Stimulated activated CD8-positive, alpha-beta memory T cell treated with anti-CD3 and anti-CD28 coated beads, Interleukin-15, amount 100 ng/mL, for 4 hours (primary cell): Measurements from ENCODE around the gene FAM209A.
"Not testable (repeated sequence)": the region's sequence is repeated elsewhere in the genome, so short reads cannot be mapped to it uniquely, and the experiment has no call there.

Source experiments
- DNase-seq, 2 donors: peaks; one replicate each; pipeline ENCODE4 v3.0.0-alpha.2; 2020; ENCODE audit warnings: low read depth in 2 of 2

The FAM209A gene

DNA sequence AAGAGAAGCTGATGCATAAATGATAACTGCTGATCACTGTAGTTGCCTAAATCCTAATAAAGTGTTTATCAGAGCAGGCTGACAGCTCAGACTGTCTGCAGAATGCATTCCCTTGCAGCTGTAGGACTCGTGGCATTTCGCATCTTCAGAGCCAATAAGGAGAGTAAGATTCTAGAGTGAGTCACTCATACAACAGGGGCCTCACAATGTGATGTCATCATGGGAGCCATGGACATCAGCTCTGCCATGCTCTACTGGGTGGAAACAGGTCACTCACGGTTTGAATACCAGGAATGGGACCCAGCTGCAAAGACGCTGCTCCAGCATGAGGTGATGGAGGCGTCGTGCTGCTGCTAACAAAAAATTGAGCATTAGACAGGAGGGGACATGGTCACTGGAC is 15.9 kb downstream of the FAM209A start:
- DNase-seq: no peak

DNA sequence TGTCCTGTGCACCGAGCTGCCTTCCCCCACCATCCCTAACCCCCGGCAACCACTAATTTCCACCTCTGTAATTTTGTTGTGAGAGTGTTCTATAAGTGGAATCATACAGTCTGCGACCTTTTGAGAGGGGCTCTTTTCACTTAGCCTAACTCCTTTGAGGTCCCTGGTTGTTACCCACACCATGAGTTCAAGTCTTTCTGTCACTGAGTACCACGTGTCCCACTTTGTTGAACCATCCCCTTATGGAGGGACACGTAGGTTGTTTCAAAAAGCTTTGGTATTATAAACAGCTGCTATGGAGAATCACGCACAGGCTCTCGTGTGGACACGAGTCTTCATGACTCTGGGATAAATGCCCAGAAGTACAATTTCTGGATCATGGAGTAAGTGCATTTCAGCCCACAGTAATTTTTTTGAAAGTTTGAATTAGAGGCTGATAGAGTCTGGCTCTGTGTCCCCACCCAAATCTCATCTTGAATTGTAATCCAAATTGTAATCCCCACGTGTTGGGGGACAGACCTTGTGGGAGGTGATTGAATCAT is 18.0 kb downstream of the FAM209A start:
- no peak for DNase-seq

DNA sequence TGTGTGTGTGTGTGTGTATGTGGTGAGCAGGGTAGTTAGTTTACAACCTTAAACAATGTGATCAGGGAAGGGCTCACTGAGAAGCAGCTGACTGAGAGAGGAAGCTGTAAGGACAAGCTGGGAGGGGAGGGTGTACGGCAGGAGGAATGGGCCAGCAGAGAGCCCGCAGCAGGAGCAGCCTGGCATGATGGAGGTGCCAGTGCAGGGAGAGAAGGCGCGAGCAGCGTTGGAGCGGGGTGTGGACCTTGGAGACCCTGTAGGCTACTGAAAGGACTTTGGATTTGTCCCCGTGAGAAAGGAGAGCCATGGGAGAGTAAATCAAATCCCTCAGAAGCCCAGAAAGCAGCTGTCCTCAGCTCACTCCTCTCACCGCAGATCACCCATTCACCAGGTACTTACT is 27.0 kb downstream of the FAM209A start:
- DNase-seq: no peak

DNA sequence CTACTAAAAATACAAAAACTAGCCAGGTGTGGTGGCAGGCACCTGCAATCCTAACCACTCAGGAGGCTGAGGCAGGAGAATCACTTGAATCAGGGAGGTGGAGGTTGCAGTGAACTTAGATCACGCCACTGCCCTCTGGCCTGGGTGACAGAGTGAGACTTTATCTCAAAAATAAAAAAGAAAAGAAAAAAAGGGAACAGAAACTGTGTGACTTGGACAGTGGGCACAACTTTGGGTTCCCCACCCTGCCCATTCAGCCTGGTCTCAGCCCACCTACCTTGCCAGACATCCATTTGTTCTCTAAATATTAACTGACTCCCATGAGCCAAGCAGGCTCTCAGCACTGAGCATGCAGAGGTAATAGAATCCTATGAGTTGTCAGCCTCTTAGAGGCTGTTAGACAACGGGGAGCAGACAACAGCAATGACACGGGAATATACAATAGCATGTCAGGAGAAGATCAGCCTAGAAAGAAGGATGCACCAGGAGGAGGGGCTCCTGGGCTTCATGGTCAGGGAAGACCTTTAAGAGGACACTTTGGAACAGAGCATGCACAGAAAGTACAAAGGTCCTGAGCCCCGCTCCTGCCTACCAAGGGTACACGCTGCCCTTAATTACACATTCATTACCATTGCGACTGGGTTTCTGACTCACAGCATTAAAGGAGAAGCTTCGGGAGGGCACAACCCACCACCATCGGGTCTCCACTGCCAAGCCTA is 28.5 kb downstream of the FAM209A start:
- no peak for DNase-seq

DNA sequence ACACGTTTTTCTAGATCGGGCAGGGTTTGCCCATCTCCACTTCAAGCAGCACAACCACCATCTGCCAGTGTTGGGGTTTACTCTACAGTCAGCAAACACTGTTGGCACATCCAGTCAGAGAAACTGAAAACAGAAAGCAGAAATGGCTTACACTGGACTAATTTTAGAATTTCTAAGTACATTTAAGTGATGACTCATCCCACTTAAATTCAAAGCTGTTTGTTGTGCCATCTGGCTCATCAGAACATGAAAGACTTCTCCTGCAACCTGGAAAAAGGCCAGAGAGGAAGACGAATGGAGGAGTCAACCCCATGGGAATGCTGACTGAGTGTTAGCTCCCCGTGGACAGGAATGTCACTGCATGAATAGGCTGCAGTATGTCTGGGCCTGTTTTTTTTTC is 30.3 kb downstream of the FAM209A start:
- no peak for DNase-seq

DNA sequence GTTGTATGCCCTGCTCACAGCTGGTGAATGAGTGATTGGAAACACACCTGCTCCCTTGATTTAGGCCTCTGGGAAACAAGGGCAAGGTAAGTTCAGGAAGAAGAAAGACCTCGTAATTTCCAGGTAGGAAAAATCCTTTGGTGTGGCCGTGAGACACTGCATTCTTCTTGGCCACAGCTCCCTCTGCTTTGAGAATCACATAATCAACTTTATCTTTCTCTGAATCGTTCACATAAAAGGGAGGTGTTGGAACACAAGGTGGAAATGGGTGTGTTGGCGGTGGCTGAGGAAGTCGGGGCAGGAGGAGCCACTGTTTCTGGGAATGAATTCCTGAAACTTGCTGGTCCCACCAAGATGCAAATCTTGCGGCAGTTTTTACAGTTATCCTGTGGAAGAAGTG is 34.4 kb downstream of the FAM209A start:
- DNase-seq: no peak

DNA sequence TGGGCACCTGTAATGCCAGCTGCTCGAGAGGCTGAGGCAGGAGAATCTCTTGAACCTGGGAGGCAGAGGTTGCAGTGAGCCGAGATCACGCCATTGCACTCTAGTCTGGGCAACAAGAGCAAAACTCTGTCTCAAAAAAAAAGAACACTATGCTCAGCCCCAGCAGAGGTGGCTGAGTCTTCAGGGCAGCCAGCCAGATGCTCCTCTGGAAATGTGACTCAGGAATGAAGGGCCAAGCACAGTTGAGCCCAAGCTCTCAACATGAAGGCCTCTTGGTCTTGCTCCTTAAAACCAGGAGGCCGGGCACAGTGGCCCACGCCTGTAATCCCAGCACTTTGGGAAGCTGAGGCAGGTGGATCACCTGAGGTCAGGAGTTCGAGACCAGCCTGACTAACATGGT is 40.0 kb downstream of the FAM209A start:
- DNase-seq: not testable (repeated sequence)

DNA sequence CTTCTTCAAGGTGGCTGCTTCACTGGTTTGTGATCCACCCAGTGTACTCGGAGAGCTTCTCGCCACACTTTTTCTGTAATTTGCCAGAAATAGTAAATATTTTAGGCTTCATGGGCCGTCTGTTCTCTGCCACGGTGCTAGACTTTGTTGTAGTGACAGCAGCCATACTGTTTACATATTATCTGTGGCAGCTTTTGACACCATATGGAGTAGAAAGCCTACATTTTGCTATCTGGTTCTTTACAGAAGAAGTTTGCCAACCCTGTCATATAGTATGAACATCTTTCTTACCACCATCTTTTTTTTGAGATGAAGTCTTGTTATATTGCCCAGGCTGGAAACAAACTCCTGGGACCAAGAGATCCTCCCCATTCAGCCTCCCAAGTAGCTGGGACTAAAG is 41.0 kb downstream of the FAM209A start:
- no peak for DNase-seq

DNA sequence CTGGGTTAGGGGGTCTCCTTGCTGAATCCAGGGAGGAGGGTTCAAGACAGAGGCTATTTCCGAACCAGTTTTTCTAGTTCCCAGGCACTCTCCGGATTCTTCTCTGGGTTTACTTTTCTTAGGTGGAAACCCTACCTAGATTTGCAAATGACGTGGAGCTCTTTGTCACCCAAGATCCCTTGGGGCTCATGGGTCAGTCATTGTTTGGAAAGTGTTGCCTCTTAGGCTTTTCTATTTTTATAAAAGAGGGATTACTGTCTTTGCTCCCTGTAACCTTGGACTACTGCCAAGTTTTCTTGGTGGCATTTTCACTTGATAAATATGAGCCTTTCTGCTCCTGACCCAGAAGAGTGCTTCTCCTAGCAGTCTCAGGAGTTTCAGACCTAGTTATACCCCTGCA is 42.1 kb downstream of the FAM209A start:
- DNase-seq: no peak

DNA sequence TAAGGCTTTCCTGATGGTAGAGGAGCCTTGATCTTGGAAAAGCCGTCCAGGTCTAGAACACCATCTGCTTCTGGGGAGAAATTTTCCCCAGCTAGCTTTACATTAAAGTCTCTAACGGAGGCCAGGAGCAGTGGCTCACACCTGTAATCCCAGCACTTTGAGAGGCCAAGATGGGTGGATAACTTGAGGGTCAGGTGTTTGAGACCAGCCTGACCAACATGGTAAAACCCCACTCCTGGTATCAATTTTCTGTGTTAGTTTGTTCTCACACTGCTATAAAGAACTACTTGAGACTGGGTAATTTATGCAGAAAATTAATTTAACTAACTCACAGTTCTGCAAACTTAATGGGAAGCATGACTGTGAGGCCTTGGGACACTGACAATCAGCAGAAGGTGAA is 46.3 kb downstream of the FAM209A start:
- no peak for DNase-seq

DNA sequence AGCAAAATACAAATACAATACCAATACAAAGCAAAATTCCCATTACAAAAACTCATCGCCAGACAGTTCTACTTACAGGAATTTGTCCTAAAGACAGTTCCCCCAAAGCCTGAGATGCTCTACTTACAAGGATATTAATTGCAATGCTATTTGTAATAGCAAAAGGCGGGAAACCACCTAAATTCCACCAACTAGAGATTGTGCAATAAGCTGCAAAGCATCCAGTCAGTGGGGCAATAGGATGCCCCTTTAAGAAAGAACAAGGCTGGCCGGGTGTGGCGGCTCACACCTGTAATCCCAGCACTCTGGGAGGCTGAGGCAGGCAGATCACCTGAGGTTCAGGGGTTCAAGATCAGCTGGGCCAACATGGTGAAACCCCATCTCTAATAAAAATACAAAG is 47.6 kb downstream of the FAM209A start:
- DNase-seq: no peak

DNA sequence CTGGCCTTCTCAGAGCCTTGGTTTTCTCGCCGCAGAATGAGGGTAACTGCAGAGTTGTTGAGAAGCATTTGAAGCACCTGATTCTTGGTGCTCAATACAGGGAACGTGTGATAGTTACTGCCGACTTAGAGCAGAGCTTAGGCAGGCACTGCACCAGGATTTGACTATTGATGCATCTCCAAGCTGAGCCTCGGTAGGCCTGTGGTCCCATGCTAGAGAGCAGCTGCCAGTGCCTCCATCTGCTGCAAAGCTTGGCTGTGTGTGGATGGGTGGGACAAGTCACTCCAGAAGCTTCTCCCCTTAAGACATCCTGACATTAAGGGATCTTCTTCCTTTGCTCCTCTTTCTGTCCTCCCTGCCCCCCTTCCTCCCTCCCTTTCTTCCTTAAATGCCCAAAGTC is 49.4 kb downstream of the FAM209A start:
- no peak for DNase-seq

DNA sequence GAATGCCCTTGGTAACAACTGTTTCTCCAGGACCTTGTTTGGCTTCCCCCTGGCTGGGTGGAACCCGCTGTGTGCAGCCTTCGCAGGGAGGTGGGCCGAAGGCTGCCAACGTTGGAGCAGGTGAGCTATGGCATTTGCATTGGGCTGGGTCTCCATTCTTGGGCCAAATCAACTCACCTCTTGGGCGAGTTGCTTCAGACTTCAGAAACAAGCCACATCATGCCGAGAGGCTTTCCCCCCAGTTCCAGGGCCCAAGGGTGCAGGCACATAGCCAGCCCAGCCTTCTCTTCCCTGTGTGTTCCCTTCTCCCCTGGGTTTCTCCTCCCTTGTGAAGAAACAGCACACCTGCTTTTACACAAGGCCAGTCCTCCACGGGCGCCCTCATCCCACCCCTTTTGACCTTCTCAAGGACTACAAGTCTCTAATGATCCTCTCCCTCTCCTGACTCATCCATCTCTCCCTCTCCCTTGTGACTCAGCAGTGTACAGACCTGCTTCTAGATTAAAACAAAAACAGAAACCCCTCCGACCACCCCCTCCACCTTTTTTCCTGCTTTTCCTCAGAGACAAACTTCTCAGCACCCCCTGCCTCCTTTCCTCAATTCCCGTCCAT is 50.1 kb downstream of the FAM209A start:
- no peak for DNase-seq

DNA sequence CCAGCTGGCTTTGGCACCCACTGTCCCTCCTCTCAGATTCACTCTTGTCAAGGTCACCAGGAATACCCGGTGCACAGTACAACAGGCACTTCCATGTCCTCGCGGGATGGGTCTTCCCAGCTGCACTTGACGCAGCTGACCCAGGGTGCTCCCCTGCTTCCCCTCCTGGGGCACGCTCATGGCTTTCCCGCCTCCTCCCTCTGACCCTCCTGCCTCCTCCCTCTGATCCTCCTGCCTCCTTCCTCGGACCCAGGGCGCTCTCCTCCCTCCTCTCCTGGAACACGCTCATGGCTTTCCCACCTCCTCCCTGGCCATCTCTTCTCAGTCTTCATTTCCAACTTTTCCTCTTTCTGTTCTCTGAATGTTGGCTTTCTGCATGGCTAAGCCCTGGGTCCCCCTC is 50.6 kb downstream of the FAM209A start:
- DNase-seq: no peak
